Endothelial cell of umbilical vein (primary cell): ENCODE results near the gene MYL5. TPM values are rescaled to one million over a fixed set of nuclear protein-coding genes. Genes with fewer than 3 reads are reported as not detected.

ENCODE experiments used
- BruUV-seq: library from RNA; stranded (reverse); fragments of 400-500 nt; replicated peaks from 2 replicates; lab custom pipeline; 2021; lab: Mats Ljungman, UMichigan
- CTCF ChIA-PET: fragments of 300-600, 350-600 bp; sonication (Branson Sonifier 250); formaldehyde crosslinking; loops from one replicate; lab custom pipeline; 2021; ENCODE audit warnings: antibody characterized with exemption, inconsistent platforms; lab: Charles Lee
- POLR2A ChIA-PET: fragments of 300-600, 350-600 bp; sonication (Branson Sonifier 250); formaldehyde crosslinking; loops from one replicate; lab custom pipeline; 2021; ENCODE audit warnings: antibody characterized with exemption, inconsistent platforms; lab: Charles Lee
- DNase-seq: peaks from one replicate; pipeline ENCODE4 v3.0.0-alpha.2; 2011; ENCODE audit warnings: low read depth, low spot score
- FAIRE-seq: peaks from 2 replicates; lab custom pipeline; 2011; peaks lifted over from hg19 to GRCh38; lab: Jason Lieb, UNC
- H2AFZ ChIP-seq: 2 replicates; pipeline ENCODE4 v1.6.0; 2012; ENCODE audit warnings: low read depth, low read length, control low read depth, inconsistent platforms
- H3K27ac ChIP-seq: 2 replicates; pipeline ENCODE4 v1.5.1; 2011; ENCODE audit warnings: low read depth, mild to moderate bottlenecking, control low read depth, low read length, moderate library complexity; ENCODE audit not compliant: insufficient read depth
- H3K27me3 ChIP-seq, 2 experiments: 2 replicates each; pipeline versions ENCODE4 v1.6.0 to v1.6.1; 2011; ENCODE audit warnings: low read length in 2 of 2, mixed read lengths in 1 of 2; ENCODE audit not compliant: control insufficient read depth in 2 of 2, insufficient read depth in 2 of 2
- H3K36me3 ChIP-seq, 2 experiments: 2 replicates in 1 of 2; 3 replicates in 1 of 2; pipeline ENCODE4 v1.5.1; 2011; ENCODE audit warnings: low read length in 2 of 2, mild to moderate bottlenecking in 1 of 2, moderate library complexity in 1 of 2; ENCODE audit not compliant: control insufficient read depth in 2 of 2, insufficient read depth in 2 of 2; ENCODE audit errors: extremely low read depth in 1 of 2
- H3K4me1 ChIP-seq: 3 replicates; pipeline ENCODE4 v1.5.1; 2011; ENCODE audit warnings: mild to moderate bottlenecking, low read length; ENCODE audit not compliant: control insufficient read depth, insufficient read depth; ENCODE audit errors: extremely low read depth
- H3K4me2 ChIP-seq: 2 replicates; pipeline ENCODE4 v1.6.1; 2011; ENCODE audit warnings: low read length, control low read depth, mixed read lengths; ENCODE audit not compliant: insufficient read depth
- H3K4me3 ChIP-seq, 3 experiments: fragments of 200-600 bp in 1 of 3; sonication (generic), shearing (Covaris generic) in 1 of 3; replicated peaks in 1 of 3; 2 replicates each; pipeline ENCODE4 v1.5.1; 2011 to 2016; ENCODE audit warnings: control low read depth in 3 of 3, low read length in 3 of 3, mild to moderate bottlenecking in 2 of 3, inconsistent platforms in 1 of 3, low read depth in 1 of 3, moderate library complexity in 1 of 3; ENCODE audit not compliant: insufficient read depth in 1 of 3
- H3K79me2 ChIP-seq: 2 replicates; pipeline ENCODE4 v1.6.0; 2012; ENCODE audit warnings: low read length, inconsistent platforms; ENCODE audit not compliant: control insufficient read depth, insufficient read depth
- H3K9ac ChIP-seq: replicated peaks from 2 replicates; pipeline ENCODE3; 2011; ENCODE audit warnings: low read length, control low read depth; ENCODE audit not compliant: insufficient read depth; ENCODE audit errors: extremely low read depth
- H3K9me1 ChIP-seq: replicated peaks from 3 replicates; pipeline ENCODE4 v1.6.0; 2011; ENCODE audit warnings: mild to moderate bottlenecking, low read length; ENCODE audit not compliant: control insufficient read depth, insufficient read depth; ENCODE audit errors: extremely low read depth
- H3K9me3 ChIP-seq: replicated peaks from 2 replicates; pipeline ENCODE4 v1.5.1; 2012; ENCODE audit warnings: low read length, inconsistent platforms; ENCODE audit not compliant: control insufficient read depth, insufficient read depth
- H4K20me1 ChIP-seq: replicated peaks from 2 replicates; pipeline ENCODE3; 2011; ENCODE audit warnings: mild to moderate bottlenecking, low read length; ENCODE audit not compliant: control insufficient read depth, insufficient read depth; ENCODE audit errors: extremely low read depth
- EZH2 ChIP-seq: IDR thresholded peaks from 2 replicates; pipeline ENCODE4 v1.6.1; 2012; ENCODE audit warnings: borderline replicate concordance, low read depth, mild to moderate bottlenecking, moderate library complexity, low read length, inconsistent platforms; ENCODE audit not compliant: severe bottlenecking
- GATA2 ChIP-seq: IDR thresholded peaks from 2 replicates; pipeline ENCODE4 v1.7.0; 2011; ENCODE audit warnings: low read depth, mild to moderate bottlenecking, moderate library complexity, mixed read lengths, low read length; ENCODE audit not compliant: insufficient read length, insufficient read depth
- JUN ChIP-seq: IDR thresholded peaks from 2 replicates; pipeline ENCODE4 v1.6.1; 2011; ENCODE audit warnings: borderline replicate concordance, low read depth; ENCODE audit not compliant: insufficient read length, insufficient read depth
- POLR2AphosphoS5 ChIP-seq: IDR thresholded peaks from 2 replicates; pipeline ENCODE4 v1.6.1; 2012; ENCODE audit warnings: low read depth, mild to moderate bottlenecking, control low read depth, low read length, moderate library complexity; ENCODE audit not compliant: insufficient read depth
- dilution Hi-C: fragments of 300-500 bp; cut with MboI; formaldehyde crosslinking; loops from one replicate; pipeline ENCODE4 v1.15.0; 2019; ENCODE audit warnings: low sequenced_read_pairs; ENCODE audit not compliant: extremely low pct_ligation_motif_present
- intact Hi-C: fragments of 100-400 bp; cut with micrococcal nuclease; formaldehyde crosslinking; loops from one replicate; pipeline ENCODE4 v1.10.0; 2022
- polyA plus RNA-seq, 4 experiments: library from polyadenylated mRNA; depleted of rRNA in 3 of 4; stranded (reverse) in 3 of 4; unstranded in 1 of 4; fragments of >200 nt; gene quantifications; 2 replicates each; pipeline versions ENCODE4 v1.2.1 to v1.2.3, GENCODE V29; 2011 to 2012; ENCODE audit warnings: missing spikeins in 1 of 4
- total RNA-seq: library from RNA; stranded (reverse); gene quantifications from 2 replicates; pipeline ENCODE4 v1.2.3, GENCODE V29; 2021
- TF ChIP-seq, protein P1 (sequence below): IDR thresholded peaks from 2 replicates; pipeline ENCODE4 v1.6.1; 2011; ENCODE audit not compliant: insufficient read depth, insufficient read length
- TF ChIP-seq, protein P2 (sequence below), 2 donors: IDR thresholded peaks; 1 replicate in 1 of 2; 2 replicates in 1 of 2; pipeline ENCODE4 v1.5.1; 2011; ENCODE audit warnings: low read length in 2 of 2, mild to moderate bottlenecking in 2 of 2, moderate library complexity in 2 of 2, control low read depth in 1 of 2, inconsistent platforms in 1 of 2, low read depth in 1 of 2; ENCODE audit not compliant: insufficient read depth in 1 of 2; ENCODE audit errors: extremely low read depth in 1 of 2

MYL5 gene
- total and polyA plus RNA-seq, 2 donors (not counting 3 experiments of a cell fraction or from before 2014, with no cell fraction given) = 12.3 to 13.4 TPM

DNA sequence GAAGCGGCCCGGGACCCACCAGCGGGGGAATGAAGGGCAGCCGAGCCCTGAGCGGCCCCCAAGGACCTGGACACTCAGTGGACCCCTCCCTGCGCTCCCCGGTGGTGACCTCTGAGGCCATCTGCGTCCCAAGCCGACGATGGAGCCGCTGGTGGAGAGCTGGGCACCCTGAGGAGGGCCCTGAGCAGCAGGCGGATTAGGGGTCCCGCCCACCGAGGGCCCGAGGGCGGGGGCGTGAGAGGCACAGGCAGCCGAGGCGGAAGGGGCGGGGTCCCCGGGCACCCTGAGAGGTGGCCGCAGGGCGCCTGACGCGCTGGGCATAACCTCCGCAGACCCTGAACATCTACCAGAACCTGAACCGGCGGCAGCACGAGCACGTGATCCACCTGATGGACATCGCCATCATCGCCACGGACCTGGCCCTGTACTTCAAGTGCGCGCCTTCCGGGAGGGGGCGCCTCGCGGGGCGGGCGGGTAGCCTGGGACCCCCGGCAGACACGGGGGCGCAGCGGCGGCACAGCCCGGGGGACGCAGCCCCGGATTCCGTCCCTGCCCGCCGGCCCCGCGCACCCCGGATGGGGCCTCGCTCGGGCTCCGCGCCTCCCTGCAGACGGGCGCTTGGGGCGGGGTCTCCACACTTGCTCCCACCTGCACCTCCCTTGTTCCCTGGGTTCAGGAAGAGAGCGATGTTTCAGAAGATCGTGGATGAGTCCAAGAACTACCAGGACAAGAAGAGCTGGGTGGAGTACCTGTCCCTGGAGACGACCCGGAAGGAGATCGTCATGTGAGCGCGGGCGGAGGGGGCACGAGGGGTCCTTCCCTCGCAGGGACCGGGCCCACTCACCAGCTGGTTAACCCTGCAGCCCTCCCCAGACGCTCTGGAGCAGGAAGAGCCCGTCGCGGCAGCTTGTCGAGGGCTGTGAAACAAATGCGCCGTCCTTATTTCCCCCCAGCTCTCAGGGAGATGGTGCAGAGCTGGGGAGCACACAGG, 10.6 kb upstream of the MYL5 start:
- FAIRE-seq = no peak

DNA sequence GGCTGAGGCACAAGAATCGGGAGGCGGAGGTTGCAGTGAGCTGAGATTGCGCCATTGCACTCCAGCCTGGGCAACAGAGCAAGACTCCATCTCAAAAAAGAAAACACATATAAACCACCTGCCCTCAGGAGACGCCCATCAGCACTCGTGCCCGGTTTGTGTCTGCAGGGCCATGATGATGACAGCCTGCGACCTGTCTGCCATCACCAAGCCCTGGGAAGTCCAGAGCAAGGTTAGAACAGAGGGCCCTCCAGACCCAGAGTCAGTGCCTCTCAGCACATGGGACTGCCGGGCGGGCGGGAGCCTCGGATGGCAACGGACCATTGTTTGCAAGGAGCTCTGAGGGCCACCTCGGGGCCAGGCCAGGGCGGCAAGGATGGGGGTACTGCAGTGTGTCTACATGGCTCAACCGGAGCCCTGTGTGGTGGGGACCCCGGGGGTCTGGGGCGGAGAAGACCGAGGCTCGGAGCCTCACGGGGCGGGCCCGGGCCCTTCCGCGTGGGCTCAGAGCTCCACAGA, 9.6 kb upstream of the MYL5 start:
- Histone ChIP-seq H3K36me3 (no peaks in the 10 kb centered on the region), H3K9ac (no peak overlapping the region), H3K4me3 (no peak overlapping the region), H3K27ac (no peak overlapping the region), H3K4me1 (no peaks in the 10 kb centered on the region), H3K27me3 (peaks cover 0 to 5% of the 10 kb centered on the region in 2 experiments), H3K4me2 (no peak overlapping the region), H3K9me1 (no peaks in the 10 kb centered on the region), H3K9me3 (no peaks in the 10 kb centered on the region), H3K79me2 (no peaks in the 10 kb centered on the region), H4K20me1 (no peaks in the 10 kb centered on the region), H2AFZ (no peak overlapping the region)
- TF ChIP-seq JUN (no peak), POLR2AphosphoS5 (no peak), GATA2 (no peak), EZH2 (no peak)
- TF ChIP-seq, protein P1, sequence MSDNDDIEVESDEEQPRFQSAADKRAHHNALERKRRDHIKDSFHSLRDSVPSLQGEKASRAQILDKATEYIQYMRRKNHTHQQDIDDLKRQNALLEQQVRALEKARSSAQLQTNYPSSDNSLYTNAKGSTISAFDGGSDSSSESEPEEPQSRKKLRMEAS = no peak
- TF ChIP-seq, protein P2, sequence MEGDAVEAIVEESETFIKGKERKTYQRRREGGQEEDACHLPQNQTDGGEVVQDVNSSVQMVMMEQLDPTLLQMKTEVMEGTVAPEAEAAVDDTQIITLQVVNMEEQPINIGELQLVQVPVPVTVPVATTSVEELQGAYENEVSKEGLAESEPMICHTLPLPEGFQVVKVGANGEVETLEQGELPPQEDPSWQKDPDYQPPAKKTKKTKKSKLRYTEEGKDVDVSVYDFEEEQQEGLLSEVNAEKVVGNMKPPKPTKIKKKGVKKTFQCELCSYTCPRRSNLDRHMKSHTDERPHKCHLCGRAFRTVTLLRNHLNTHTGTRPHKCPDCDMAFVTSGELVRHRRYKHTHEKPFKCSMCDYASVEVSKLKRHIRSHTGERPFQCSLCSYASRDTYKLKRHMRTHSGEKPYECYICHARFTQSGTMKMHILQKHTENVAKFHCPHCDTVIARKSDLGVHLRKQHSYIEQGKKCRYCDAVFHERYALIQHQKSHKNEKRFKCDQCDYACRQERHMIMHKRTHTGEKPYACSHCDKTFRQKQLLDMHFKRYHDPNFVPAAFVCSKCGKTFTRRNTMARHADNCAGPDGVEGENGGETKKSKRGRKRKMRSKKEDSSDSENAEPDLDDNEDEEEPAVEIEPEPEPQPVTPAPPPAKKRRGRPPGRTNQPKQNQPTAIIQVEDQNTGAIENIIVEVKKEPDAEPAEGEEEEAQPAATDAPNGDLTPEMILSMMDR (IDR thresholded peaks at IDR 0.05; ENCODE audit: extremely low read depth in 1 of 2, insufficient read depth in 1 of 2, low read depth in 1 of 2, low read length in 2 of 2) = no peak
- ChIA-PET POLR2A (no interaction called here), CTCF (no interaction called here)
- BruUV-seq = no TSS peak
- dilution Hi-C loops (no loop called here), intact Hi-C loops (no loop called here)
- DNase-seq (no peak), FAIRE-seq (no peak)

More for the DNA sequence above, 10.6 kb upstream of the MYL5 start:
- BruUV-seq = no TSS peak
- Histone ChIP-seq H3K79me2 (no peaks in the 10 kb centered on the region), H3K9me3 (no peaks in the 10 kb centered on the region), H3K4me3 (peak overlapping the region in 1 of 3 experiments; percentile 38), H3K9me1 (no peaks in the 10 kb centered on the region), H3K27me3 (peaks cover 0 to 5% of the 10 kb centered on the region in 2 experiments), H3K36me3 (no peaks in the 10 kb centered on the region), H3K4me2 (peak overlapping the region; percentile 39), H3K9ac (no peak overlapping the region), H3K4me1 (no peaks in the 10 kb centered on the region), H2AFZ (peak overlapping the region; percentile 84), H3K27ac (no peak overlapping the region), H4K20me1 (no peaks in the 10 kb centered on the region)
- no peak for TF ChIP-seq GATA2
- TF ChIP-seq POLR2AphosphoS5 = peak; percentile 17
- intact Hi-C loops = no loop called here
- no peak for DNase-seq
- dilution Hi-C loops = no loop called here
- CTCF ChIA-PET = no interaction called here
- POLR2A ChIA-PET = no interaction called here
